HG03469 (cell line): Measurements from ENCODE around the gene AMBP.

ENCODE experiments used
- ATAC-seq: cut with Tn5 transposase; IDR thresholded peaks from one replicate; pipeline ENCODE4 v1.9.1; 2021; ENCODE audit warnings: mild to moderate bottlenecking, moderate library complexity, moderate number of reproducible peaks; ENCODE audit not compliant: unreplicated experiment

The AMBP gene

DNA sequence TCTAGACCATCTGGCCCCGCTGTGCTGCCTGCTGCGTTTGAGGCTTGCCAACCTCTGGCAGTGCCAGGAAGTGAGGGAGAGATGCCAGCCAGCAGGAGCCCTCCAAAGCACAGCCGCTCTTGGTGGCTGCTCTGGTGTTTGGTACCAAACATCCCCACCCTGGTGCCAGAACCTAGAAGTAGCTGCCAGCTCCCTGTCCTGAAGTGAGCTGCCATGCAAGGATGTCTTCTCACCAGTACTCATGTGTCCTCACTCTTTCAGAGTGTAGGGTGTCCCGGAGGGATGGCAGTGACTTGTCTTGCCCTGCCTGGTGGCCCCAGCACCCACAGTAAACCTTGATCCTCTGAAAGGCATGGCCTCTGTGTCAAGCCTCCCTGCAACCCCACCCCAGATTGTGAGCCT, 43.4 kb downstream of the AMBP start:
- ATAC-seq, result no peak

DNA sequence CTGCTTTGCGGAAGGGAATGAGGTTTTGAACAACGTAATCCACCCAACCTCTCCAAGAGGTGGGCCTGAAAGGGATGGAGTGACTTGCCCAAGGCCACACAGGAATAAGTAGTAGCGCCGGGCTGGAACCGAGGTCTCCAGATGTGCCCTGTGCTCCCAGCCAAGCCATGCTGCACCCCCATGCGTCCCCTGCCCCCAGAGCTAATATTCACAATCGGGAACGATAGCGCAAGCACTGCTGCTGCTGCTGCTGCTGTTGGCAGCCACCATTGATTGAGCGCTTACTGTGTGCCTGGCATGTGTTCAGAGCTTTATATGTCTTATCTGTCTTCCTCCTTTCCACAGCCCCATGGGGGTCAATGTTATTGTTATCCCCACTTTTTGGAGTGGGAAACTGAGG, 43.9 kb downstream of the AMBP start:
- no peak for ATAC-seq

DNA sequence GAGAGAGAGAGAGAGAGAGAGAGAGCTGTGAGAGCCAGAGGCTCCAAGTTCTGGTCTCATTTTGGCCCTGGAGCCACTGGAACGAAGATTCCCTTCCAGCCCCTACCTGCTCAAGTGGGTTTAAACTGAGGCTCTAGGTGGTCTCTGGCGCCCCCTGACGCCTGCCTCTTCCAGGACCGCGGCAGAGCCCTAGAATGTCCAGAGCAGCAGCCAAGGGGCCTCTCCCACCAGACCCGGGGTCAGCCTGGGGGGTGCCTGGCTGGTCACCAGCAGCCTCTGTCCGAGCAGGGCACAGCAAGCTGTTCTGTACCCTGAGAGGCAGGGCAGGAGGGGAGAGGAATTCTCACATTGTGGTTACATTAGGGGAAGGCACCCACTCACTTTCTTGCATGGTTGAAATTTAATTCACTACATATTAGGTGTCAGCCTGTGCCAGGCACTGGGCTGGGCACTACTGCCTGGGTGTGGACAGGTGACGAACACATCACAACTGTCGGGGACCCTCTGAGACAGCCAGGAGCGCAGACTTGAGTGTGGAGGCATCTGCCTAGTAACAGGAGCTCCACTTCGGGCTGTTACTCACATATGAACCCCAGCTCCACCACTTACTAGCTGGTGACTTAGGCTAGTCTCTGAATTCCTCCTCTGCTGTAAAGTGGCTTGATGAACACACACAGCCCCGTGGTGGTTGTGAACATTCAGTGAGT, 44.5 kb downstream of the AMBP start:
- ATAC-seq, result no peak

DNA sequence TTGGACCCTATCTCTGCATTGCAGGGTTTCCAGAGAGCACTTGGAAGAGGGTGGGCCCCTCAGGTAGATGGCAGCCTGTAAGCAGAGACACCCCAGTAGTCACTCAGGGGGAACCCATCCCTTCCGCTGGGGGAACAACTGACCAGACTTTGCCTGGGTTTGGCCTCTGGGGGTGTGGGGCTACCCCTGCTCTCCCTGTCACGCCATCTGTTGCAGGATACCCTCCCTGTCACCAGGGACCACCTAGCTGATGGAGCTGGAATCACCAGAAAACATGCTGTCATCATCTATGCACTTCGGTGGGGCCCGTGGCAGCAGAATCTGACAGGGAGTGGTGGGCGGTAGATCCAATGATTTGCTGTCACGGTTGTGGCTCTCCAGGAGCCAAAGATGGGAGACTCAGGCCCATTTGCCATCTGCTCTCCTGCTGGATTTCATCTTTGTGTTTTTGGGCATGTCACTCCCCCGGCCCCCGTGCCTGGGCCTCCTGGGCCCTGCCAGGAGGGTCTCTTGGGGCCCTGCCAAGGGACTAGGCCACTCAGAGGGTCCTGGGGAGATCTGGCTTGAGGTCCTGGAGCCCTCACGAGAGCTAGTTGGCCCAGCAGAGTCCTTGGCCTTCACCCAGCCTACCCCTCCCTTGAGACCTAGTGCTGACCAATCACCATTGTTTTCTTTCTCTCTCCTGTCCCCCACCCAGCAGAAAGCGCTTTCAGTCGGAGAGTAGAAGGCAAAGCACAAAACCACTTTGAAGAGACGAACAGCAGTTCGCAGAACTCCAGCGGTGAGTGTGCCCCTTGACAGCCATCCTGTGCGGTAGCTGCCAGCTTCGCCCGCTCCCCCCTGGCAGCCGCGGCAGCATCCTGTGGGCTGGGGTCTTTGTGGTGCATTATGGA, 45.9 kb downstream of the AMBP start:
- ATAC-seq, result no peak

DNA sequence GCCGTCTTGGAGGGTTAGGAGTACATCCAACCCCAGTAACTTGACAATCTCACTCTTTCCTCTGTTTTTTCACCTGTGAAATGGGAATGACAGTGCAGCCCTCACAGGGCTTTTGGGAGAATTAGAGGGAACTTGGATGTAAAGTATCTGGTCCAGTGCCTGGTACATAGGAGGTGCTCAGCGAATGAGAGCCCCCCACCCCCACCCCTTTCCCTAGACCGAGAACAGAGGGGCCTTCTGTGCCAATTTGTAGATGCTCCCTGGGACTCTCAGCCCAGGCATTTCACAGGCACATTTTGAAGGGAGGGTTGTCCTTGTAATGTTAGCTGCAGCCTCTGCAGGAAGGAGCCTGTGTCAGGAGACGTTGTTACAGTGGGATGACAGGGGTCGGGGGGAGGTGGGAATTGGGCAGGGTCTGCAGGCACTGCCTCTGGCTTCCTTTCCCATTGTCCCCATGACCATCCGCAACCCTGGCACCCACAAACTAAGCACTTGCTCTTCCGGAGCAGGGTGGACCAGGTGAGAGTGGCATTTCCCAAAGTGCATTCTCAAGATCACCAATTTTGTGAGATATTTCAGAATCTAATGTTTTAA, 47.0 kb downstream of the AMBP start:
- no peak for ATAC-seq

DNA sequence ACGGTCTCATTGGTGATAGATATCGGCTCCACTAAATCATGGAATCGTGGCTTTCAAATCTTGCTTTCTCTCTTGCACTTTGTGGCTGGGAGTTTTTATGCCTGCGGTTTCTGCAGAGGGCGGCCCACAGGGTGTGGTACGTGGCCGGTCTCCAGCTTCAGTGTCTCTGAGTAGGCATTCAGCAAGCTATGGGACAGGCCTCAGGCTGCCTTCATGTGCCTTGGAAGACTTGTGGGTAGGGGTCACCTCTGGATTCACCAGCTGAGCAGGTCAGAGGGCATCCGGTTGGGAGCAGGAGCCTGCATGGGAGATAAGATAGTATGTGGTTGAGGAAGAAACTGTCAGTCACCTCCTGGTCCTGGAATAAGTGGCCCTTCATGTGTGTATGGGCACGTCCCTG, 47.7 kb downstream of the AMBP start:
- no peak for ATAC-seq

DNA sequence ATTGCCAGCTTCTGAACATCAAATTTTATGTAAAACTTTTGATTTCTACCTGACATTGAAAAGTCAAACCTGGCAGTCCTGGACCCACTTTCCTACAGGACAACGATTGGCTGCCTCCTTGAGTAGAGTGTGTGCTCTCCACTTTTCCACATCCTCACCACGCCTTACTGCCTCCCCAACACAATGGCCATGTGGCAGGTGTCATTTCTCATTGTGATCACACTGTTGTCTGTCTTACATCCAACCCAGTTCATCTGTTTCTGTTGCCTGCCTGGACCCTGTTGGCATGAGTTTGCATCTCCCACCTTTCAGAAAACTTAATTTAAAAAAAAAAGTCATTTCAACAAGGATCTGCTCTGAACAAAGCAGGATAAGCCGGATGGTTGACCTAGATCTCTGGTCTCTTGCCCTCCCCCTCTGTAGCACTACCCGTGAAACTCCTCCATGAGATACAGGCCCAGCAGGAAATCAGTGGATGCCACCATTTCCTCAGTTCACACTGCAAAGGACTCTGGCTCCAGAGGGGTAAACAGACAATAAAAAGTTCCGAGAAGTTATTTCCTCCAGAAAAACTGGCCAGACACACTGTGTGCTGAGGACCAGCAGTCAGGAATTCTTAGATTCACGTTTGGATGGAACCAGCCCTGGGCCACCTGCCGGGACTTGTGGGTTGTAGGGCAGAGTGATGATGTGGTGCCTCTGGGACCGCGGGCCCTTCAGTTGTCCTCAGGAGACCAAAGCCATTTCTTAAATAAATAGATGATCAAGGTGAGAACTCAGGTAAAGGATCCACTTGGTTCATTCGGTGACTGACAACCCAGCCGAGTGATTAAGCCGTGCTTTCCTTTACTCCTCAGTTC, 48.6 kb downstream of the AMBP start:
- ATAC-seq, result no peak

DNA sequence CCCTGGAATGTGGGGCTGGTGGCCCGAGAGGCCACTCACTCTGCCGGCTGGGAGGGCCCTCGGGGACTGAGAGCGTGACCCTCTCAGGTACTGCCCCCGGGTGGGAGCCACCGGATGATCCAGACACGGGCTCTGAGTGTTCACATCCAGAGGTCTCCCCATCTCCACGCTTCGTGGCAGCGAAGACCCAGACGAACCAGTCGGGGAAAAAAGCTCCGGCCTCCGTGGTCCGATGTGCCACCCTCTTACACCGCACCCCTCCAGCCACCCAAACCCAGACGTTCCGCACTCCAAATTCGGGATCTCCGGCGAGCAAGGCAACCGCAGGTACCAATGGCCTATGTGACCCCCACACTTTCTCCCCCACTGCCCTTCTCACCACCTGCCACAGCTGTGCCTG, 49.5 kb downstream of the AMBP start:
- no peak for ATAC-seq

DNA sequence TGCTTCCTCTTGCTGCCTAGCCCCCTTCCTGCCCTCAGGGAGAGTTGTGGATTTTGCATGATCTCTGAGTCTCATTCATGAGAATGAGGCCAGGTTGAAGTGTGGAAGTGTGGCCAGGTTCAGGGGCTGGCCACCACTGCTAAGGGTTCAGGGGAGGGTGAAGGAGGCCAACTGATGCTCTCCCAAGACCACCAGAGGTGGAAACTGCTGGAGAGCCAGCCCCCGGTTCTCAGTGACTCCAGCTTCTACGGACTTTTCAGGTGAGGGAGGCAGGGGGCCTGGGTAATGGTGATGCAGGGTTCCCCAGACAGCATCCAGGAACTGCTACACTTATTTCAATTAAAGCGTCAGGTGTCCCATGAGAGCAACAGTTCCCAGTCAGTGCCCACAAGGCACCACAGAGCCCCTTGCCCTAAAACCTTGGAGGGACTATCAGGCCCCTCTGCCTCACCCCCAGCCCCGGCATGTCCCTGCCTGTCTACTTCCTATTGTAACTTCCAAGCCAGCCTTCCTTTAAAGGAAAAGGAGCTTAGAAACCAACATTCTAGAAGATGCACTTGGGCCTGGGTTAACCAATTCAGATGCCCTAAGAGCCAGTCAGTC, 50.1 kb downstream of the AMBP start:
- no peak for ATAC-seq

DNA sequence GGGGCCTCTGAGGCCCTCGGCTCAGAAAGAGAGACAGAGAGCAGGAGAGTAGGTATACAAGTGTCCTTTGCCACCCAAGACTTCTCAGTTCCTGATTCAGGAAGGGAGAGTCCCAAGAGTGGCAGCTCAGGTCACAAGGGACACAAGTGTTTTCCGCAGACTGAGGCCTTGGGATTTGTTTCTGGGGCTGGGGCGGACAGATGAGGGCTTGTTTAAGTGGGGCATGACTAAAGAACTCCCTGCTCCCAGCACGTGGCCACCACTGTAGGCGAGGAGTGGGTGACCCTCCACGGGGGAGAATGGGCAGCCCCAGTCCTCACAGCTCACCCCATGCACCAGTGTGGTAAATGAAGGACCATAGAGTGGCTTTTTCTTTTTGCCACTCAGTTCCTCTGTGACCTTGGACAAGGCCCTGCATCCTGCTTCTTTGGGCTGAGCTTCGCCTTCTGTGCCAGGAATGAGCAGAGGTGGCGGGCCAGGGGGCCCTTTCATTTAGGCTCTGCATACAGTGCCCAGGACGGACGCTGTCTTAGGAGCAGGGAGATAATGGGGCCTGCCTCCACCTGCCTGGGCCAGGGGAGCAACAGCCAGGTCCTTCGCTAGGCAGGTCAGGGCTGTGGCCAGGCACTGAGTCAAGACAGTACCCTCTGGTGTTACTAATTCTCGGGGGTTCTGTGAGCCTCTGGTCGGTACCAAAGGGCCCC, 50.8 kb downstream of the AMBP start:
- ATAC-seq, result no peak

DNA sequence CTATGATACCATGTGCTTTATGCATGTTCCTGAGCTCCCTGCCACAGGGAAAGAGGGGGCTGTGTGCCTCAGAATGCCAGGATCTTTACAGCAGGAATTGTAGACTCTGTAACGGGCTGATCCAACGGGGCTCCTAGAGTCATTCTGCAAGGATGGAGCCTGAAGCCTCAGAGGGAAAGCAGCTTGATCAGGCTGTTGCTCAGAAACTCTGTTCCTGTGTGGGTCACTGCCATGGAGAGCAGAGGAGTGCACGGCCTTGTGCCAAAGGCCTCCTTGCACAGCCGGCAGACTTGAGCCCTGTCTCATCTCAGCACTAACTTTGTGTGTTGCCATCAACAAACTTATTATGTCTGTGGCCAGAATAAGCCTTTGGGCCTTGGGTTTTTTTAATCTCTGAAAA, 51.8 kb downstream of the AMBP start:
- no peak for ATAC-seq

DNA sequence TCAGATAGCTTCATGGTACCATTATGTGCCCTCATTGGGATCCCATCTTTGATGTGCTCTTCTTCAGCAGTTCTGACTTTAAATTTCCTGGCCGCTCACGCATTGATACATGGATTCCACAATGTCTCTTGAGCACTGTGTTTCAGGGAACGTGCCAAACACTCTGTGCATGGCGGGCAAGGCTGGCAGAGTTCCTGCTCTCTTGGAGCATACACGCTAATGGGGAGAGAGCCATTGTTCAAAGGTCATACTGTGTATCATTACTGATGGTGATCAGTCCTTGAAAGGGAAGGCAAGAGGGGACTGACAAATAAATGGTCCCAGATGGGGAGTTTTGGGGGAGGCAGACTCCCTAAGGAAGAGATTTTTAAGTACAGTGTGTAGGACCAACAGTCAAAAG, 52.3 kb downstream of the AMBP start:
- no peak for ATAC-seq

DNA sequence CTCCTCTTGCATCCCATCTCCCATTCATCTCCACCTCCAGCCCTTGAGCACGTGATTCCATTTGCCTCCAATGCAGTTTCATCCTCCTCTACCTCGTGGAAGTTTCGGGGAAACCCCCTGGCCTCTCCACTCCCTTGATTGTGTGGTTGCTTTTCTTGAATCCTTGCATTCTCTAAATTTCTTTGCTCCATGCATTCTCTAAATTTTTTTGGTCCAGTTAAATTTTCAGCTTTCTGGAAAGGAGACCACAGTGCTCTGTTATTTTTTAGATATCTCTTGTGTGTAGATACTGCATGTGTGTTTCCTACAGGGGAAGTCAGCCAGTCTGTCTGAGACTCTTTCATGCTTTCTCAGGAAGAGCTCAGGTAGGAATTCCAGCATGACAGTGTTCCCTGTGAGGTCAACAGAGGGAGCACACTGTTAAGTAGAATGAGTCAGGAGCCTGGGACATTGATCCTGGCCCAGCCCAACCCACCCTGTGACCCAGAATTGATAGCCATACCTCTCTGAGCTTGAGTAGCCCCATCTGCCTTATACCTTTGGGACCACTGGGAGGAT, 52.8 kb downstream of the AMBP start:
- ATAC-seq, result no peak

DNA sequence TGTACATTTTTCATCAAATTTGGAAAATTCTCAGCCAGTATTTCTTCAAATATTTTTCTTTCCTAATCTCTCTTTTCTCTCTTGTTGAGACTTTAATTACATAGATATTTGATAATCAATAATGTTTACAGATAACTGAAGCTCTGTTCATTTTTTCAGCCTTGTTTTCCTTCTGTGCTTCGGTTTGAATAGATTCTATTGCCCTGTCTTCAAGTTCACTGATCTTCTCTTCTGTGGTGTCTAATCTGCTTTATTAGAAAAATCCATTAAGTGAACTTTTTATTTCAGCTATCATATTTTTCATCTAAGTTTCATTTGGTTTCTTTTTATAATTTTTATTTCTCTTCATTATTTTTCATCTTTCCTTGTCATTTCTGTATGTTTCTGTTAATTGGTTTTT, 54.1 kb downstream of the AMBP start:
- ATAC-seq, result no peak

DNA sequence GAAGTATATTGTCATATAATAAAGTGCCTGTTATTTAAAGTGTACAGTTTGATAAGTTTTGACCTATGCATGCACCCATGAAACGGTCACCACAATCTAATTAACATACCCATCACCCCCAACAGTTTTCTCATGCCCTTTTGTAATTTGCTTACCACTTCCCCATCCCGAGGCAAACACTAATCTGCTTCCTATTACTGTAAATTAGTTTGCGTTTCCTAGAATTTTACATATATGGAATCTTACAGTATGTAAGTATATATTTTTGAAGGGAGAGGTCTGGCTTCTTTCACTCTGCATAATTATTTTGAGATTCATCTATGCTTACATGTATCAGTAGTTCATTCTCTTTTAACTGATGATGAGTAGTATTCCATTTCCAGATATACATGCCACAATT, 56.5 kb downstream of the AMBP start:
- ATAC-seq, result no peak

DNA sequence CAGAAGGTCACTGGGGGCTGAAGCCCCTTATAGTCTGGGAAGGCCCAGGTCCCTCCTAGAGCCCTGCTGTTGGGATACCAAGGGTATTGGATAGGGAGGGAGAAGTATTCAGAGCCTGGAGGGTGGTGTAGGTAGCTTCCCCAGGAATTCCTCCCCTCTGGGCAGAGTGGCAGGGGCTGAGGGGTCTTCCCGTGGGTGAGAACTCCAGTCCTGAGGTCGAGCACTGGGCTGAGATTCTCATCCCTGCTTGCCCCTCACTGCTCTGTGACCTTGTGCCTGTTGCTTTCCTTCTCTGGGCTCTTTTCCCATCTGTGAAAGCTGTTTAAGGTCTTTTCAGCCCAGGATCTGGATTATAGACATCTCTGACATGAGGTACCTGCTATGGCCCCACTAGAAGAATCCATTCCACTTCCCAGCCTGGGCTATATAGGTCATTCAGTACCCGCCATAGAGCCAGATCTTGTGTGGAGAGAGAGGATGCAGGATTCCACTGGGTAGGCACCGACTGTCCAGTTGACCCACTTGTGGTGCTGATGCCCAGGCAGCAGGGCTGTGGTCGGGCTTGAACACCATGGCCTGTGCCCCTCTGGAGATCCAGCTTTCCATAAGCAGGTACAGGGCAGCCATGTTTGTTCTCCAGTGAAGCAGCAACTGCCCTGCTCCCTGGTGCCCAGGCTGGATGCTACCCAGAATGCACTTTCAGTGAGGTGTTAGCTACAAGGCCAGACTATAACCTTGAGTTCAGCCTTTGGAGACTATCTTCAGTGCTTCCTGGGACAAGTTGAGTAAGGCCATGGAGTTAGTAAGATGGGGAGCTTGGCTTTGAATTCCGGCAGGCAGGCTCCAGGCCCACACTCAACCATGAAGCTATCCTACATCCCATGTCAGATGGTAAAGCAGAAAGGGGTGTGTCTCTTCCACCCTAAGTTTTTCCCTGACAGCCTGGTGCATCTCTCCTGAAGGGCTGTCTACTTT, 60.1 kb downstream of the AMBP start:
- ATAC-seq, result no peak

DNA sequence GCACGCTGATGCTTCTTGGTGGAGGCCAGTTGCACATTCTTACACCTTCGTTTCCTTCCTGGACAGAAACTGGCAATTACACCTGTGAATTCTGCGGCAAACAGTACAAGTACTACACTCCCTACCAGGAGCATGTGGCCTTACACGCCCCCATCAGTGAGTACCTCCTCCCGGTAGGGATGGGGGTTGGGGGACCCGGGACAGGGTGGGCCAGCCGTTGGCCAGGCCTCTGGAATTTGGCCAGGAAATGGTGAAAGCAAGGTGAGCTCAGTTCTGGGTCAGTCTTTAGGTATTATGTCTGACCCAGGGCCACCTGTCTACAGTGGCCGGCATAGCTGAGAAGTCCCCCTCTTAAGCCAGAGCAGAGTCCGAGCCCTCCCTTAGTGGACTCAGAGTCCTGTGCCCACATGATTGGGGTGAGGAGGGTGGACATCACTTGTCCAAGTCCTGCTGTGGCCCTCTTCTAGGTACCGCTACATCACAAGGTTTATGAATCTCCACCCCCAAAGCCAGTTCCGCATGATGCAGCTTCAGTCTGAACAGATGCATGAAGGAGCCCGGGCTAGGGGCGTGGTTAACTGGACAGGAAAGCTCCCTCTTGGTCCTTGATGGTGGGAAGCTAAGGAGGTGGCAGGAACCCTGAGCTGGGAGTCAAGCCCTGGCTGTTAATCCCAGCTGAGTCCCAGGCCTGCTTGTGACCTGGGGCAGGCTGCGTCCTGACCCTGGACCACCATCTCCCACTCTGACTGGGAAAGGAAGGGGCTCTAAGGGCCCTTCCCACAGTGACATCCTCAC, 61.3 kb downstream of the AMBP start:
- ATAC-seq, result no peak

DNA sequence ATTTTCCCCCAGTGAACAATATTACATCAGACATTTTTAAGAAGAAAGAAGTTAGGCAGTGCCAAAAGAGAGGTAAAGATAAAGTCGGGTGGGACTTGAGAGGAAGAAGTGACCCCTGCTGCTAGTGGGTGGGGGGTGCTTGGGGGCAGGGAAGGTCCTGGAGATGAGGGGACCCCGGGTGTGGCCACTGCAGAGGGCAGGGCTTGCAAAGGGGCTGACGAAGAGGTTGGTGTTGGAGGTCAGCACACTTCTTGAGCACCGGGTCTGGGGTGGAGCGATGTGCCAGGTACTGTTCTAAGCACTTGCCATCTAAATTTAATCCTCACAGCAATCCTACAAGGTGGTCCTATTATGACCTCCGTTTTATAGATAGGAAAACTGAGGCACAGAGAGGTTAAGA, 62.0 kb downstream of the AMBP start:
- no peak for ATAC-seq
